CMK (cell line): ENCODE results near the gene SELP.

Source experiments
- DNase-seq: peaks from one replicate; pipeline ENCODE4 v3.0.0-alpha.2; 2010; ENCODE audit warnings: low read depth

SELP gene

DNA sequence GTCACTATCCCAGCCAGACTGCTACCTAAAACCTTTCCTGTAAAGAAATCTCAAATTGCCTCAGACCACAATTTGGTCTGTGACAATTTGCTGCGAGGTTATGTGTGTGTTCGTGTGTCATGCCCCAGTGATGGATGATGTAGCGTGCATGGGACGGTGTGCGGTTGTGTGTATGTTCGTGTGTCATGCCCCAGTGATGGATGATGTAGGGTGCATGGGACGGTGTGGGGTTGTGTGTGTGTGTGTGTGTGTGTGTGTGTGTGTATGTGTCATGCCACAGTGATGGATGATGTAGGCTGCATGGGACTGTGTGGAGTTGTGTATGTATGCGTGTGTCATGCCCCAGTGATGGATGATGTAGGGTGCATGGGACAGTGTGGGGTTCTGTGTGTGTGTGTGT is 9.4 kb downstream of the SELP start:
- DNase-seq = no peak

DNA sequence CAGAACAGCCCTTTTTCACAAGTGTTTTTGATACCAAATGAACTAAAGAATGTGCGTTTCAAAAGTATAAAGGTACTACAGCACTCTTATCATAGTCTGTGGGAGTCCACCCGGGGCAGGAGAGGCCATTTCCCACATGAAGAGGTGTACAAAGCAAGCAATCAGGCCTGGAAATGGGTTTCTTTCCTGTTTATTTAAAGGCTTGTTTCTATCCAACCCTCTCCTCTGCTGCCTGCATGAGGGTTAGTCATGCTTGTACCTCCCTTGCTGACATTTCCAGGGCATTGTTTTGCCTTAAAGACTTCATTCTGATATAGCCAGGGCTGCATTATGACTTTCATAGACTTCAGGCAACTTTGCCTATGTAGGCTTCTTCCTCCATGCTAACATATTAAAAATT is 11.6 kb downstream of the SELP start:
- no peak for DNase-seq

DNA sequence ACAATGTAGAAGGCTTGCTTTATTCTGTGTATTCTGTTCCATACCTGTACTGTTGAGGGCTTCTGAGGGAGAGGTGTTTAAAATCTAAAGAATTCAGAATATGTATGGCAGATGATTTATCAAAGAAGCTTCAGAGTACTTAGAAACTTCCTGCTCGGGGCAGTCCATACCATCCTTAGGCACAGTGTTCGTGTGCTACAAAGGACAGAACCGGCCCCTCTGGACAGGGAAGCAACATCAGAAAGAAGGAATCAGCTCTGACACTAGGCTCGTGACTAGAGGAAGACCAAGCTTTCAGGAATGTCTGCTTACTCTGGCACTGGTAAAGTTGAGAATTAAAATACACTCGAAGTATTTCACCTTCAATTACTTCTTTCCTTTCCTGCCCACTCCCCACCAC is 14.1 kb downstream of the SELP start:
- no peak for DNase-seq

DNA sequence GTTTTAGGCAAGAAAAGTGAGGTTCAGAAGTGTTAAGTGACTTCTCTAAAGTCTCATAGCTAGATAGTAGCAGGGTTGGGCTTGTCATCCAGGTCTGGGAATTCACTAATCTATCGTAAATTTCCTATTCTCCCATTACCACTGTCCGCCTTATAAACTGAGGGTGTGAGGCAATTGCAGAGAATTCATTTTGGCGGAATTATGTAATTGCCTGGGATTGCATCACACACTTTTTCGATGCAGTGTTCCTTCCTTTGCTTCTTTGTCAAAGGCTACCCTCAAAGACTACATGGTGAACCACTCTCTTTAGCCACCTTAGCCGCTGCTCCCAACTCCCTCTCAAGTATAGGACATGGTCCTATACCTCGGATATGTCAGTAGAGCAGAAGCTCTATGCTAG is 19.1 kb downstream of the SELP start:
- DNase-seq = no peak

DNA sequence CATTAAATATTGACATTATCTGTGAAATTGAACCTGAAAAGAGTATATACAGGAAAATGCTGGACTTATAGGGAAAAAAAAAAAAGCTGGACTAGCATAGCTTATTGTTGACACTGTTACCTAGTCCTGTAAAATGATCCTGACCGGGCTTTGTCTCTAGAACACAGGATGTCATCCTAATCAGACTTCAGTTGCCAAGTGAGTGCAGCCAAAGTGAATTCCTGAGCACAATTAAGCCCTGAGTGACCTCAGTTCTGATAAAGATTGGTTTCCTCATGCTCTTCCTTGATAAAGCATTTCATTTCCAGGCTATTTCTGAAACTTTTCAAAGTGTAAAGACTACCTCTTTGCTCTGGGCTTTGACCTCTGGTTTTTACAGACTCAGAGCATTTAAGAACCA is 19.8 kb downstream of the SELP start:
- DNase-seq = no peak

DNA sequence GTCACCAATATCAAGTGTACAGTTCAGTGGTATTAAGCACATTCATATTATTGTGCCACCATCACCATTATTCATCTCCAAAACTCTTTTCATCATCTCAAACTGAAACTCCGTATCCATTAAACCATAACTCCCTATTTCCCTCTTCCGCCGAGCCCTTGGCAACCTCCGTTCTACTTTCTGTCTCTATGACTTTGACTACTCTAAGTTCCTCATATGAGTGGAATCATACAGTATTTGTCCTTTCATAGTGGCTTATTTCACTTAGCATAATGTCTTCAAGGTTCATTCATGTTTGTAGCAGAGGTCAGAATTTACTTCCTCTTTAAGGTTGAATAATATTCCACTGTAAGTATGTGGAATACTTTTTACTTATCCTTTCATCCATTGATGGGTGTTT is 21.7 kb downstream of the SELP start:
- no peak for DNase-seq

DNA sequence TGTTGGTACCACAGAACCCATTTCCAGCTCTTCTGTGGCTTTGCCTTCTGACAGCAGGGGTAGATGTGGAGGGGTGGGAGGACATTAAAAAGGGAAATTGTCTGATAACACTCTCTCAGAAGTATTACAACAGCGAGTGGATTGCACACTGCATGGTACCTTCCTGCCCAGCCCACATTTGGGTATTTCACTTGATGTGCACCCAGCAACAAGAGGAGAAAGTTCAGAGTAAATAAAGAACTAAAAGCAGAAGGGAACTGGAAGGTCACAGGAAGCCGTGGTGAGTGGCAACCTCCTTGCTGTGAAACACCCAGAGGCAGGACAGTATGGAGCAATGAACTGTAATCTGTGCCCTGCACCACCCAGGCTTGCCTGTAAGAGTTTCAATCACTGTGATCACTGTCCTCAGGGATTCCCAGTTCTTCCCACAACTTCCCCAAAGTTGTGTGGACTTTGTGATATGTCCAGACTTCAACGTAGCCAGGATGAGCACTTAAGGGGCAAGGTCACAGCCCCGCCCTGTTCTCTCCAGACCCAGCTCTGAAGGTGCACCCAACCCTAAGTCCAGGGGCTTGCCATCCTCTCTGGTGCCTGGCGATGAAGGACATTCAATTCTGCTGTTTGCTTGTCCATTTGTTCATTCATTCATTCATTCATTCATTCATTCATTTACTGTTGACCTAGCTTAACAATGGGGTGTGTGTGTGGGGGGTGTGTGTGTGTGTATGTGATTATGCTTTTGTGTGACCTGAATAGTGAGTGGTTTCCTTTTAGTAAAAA is 25.0 kb downstream of the SELP start:
- peak; percentile 87 for DNase-seq

DNA sequence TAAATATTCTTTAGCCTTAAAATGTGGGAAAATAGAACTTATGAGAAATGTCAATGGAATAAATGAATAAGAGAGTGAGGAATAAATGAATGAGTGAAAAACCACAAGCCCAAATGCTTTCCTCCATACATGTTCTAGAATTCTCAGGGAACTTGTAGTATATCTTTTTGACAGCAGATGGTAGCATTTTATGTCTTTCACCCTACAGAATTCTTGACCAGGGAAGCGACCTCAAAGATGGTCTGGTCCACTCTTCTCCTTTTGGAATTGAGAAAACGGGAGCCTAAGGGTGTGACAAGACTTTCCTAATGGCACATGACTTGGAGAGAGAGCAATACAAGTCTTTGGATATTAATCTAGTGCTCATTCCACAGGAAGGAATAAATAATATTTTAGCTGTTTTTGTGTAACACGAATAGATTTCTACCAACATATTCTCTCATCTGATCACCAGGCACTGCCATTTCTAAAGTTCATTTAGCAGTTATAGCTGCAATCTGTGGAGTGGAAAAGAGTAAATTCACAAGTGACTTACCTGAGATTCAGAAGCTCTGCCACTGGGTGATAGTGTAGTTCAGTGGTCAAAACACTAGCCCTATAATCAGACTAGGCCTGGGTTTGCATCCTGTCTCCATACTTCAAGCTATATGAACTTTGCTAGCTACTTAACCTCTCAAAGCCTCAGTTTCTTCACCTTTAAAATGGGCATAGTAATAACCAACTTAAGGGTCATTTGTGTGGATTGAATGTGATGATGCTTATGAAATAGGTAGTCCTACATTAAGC is 28.6 kb downstream of the SELP start:
- no peak for DNase-seq

DNA sequence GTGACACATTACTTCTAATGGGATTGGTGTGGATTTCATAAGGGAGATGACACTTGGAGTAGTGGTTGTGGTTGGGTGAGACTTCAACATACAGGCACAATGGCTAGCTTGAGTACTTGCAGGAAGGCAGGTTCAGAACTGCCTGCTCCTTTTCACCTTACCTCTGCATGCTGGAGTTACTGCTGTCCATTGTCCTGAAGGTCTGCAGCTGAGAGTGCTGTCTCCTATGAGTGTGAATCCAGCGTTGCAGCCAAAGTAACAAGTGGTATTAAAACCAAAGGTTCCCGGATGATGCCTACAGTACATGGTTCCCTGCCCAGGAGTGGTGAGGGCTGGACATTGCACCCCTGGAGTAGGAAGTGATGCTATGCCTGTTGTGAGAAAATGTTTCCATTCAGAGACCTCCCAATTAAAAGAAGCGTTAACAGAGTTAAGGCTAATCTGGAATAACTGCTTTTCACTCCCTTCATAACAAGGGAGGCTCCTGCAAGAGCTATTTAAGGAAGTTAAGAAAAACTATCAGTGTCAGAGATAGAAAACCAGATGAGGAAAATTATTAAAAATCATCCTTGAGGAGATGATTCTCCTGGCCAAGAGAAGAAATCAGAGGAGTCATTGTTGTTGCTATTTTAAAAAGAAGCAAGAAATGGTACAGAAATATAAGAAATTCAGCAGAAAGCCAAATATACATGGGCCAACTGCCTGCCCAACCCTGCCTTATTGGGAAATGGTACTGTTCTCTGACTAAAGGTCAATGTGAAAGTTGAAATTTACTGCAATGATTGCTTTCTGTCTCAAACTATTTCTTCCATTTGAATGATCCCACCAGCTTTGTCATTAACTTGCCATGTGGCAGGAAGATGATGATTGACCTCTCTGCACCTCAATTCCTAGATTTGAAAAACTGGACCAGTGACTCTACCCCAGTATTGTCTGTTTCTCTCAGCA is 33.9 kb downstream of the SELP start:
- DNase-seq = no peak

DNA sequence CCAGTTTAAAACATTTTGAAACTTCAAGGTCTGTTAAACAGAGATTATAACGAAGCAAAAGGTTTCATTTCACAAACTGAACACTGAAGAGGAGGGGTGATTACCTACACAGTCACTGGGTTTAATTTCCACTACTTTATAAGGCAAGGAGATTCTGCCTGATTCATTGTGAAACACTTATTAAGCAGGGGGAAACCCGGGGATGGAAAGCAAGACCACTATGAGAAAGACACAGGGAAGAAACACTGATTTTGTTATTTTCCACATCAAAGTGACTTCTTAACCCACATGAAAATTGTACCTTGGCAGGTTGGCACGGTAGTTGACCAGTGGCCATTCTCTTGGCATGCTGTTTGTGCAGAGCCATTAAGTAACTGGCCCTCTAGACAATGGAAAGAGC is 35.5 kb downstream of the SELP start:
- DNase-seq = no peak

DNA sequence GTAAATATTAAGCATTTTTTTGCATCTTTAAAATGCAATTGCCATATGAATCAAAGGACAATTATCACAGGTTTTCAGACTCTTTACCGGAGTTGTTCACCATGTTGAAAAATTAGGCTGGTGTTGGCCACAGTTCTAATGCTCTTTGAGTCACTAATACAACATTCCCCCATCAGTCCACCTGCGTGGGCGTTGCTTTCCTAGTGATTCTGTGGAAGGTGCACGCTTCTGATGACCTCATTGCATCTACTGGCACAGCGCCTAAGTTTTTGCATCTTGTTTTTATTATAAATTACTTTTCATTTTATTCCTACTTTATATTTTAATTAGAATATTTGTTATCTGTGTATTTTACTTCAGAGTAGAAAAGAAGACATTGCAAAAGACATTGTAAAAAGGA is 39.0 kb downstream of the SELP start:
- no peak for DNase-seq

DNA sequence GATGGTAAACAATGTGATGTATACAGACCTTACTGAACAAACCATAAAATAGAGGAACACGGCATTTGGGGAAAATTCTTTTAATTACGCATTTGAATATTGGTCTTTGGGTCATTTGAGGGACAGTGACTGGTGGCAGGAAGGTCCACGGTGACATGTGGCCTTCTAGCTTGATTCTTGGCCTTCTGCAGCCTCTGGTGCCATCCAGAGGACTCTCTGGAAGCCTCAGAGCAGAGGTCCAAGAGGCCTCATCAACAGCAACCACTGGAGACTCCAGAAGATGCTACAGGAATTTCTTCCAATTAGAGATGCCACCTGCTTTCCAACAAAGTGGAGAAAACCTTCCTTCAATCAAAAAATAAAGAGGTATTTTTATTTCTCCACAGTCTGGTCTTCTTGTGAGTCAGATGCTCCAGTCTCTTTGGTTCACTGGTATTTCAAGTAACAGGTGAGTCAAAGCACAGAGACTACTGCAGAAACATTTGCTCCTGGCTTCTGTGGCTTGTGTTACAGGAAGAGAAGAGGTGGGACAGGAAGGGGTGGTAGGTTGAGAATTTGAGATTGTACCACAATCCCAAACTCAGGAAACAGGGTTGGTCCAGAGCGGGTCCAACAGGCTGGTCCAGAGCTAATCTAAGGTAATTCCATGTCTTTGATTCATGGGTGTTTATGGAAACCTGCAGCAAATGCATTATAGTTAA is 41.0 kb downstream of the SELP start:
- DNase-seq = no peak

DNA sequence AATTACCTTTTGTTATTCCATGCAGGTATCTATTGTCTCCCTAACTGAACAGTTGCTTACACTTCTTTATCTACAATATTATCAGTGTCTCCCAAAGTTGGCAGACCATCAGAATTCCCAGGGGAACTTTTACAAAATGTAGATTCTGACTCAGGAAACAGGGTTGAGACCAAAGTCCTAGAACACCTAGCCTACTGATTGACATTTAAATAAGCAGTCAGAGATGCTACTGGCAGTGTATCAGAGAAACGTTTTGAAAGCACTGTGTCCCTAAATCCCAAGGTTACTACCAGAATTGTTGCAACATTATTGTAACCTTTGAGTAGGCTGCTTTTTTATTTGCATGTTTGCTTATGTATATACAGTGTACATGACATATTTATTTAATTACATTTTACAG is 41.8 kb downstream of the SELP start:
- no peak for DNase-seq

DNA sequence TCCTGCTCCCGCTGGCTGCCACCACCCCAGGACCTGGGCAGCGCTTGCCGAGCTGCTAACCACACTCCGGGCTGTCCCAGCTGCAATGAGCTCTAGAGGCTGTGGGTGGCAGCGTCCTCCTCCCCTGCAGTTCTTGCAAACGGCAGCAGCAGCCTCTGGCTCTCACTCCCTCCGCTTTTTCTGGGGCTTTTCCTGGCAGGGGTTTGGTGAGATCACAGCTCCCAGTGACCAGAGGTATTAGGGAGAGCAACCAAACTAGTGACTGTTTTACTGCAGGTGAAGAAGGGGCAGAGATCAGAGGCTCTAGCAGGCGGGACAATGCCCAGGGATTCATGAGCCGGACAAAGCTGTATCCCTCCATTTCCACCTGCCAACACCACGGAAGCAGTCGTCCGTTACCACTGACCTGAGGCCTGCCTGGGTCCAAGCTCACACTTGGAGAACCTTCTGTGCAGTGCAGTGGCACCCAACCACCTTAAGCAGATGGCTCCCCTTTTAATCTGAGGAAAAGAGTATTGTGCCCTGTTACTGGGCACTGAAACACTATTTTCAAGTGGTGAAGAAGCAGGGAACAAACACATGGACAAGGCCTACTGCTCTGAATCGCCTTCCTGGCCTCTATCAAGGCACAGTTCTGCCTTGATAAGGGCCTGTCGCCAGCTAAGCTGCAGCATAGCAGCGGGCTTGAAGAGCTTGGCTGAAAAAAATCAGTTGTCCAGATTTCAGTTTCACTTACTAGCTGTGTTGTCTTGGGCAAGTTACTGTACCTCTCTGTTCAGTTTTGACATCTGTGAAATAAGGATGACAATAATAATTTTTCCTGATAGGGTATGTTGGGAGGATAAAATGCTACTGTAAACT is 43.3 kb downstream of the SELP start, which contains the start of gene F5:
Gene F5, minus strand, starts transcription at position 87 of the 861 bp plus-strand sequence. CDS start 95 bp downstream, outside the sequence.
- no peak for DNase-seq

DNA sequence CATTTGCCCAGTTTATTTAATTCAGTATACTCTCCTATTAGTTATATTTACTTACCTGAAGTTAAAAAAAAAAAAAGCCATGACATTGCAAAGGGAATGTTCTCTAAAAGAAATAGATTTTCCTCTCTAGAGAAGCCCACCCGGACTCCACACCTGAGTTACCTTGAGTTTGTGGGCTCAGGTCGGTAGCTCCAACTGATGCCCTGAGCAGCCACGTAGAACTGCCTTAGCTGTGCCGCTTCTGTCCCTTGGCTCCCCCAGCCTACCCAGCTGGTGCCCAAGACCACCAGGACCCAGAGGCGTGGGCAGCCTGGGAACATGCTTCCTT is 43.9 kb downstream of the SELP start:
- DNase-seq = no peak

DNA sequence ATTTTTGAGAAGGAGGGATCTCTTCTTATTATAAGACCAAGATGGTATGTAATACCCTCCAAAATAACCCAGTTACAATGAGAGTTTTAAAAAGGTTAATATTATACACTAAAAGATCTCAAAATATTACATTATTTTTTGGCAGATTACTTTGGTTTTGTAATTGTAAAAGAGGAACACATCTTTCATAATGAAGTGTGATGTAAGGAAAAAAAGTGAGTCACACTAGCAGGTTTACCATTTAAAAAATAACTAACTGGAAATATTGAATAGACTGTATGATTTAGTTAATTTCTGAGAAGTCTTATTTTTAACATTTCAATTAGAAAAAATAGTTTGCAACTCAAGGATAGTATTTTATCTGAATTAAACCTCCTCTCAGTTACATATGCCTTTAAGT is 44.7 kb downstream of the SELP start:
- no peak for DNase-seq

DNA sequence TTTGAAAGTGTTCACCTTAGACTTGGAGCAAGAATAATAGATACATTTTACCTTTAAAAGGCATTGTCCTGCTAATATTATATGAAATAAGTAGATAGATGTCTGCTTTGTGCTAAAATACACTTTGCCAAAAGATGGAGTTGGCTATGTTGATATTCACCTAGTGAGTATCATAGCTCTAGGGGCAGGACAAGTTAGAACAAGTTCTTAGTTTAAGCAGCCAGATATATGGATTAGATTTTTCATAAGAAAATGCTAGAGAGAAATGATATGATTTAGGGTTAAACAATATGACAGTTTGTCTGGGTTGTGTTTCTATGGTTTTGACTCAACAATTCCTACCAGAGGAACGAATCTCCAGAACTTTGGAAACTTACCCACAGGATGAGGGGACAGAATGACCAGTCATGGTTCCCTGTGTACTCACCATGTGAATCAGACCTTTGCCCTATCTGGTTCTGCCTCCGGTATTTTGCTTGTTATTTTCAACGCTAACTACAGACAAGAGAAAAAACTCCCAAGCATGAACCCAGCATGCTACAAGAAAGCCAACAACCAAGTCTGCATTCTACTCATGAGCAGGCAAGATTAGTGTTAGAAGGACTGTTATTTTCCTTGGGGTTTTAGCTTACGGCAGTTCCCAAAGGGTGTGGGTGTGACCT is 45.3 kb downstream of the SELP start:
- DNase-seq = no peak

DNA sequence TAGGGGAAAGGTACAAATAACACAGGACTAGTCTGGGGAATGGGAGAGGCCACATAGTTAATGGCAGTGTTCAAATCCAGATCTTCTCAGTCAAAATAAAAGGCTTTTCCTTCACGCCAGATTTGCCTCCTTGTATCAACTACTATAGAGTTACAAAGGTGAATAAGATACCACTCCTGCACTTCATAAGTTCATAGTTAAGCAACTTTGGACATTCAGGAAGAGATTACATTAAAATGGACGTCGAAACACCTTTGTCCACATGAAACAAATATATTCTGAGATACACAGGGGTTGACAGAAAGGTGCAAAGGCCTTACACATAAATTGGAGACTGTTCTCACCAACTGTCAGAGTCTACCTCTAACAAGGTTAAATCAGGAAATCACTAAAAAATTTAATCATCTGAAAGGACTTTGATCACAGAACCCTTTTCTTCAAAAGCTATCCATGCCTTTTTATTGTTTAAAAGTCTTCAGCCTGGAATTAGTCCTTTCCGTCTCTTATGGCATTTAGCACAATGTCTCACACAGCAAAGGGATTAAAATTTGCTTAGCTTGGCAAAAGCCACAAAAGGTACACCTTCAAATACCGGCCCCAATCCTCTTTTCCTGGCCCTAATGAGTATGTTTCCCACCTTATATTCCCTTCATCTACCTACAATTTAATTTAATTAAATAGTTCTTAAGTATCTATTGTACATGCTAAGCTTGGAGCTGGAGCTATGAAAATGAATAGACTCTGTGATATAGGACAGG is 51.8 kb downstream of the SELP start:
- no peak for DNase-seq

DNA sequence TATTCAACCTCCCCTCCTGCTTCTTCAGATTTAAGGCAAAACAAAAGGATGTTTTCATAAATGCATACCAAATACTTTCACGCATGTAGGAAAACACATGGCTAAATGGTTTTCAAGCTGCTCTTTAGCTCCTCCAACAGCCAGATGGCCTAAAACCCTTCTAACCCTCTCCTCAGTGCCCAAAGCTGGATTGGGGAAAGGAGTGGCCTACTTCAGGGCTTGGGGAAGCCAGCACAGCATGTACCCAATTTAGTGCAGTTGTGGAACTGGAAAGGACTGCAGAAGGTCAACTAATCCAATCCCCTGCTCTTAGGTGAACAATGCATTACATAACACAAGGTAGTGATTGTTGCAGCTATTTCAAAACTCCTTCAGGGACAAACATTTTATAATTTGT is 53.0 kb downstream of the SELP start:
- no peak for DNase-seq
